ENCODE results near the gene FGFR2.
"Not testable (repeated sequence)": the region's sequence is repeated elsewhere in the genome, so short reads cannot be mapped to it uniquely, and the experiment has no call there.

The FGFR2 gene

GRCh38 chr10:121554916-121555315 is 43.3 kb downstream of the FGFR2 start:
- not testable (repeated sequence) for DNase-seq (ENCODE audit: low read depth in 2 of 2)

GRCh38 chr10:121553511-121554264 is 44.6 kb downstream of the FGFR2 start:
- no peak for DNase-seq (ENCODE audit: low read depth in 2 of 2)

- DNase-seq (ENCODE audit: low read depth in 2 of 2) = no peak
Measured at GRCh38 chr10:121552746-121553145, 45.5 kb downstream of the FGFR2 start.

- DNase-seq (ENCODE audit: low read depth in 2 of 2) = no peak
Measured at GRCh38 chr10:121551210-121551885, 46.9 kb downstream of the FGFR2 start.

GRCh38 chr10:121544301-121544869 is 53.9 kb downstream of the FGFR2 start:
- no peak for DNase-seq (ENCODE audit: low read depth in 2 of 2)

GRCh38 chr10:121543545-121543944 is 54.7 kb downstream of the FGFR2 start:
- no peak for DNase-seq (ENCODE audit: low read depth in 2 of 2)

GRCh38 chr10:121541450-121542120 is 56.7 kb downstream of the FGFR2 start:
- no peak for DNase-seq (ENCODE audit: low read depth in 2 of 2)

- no peak for DNase-seq (ENCODE audit: low read depth in 2 of 2)
Measured at GRCh38 chr10:121540732-121541395, 57.4 kb downstream of the FGFR2 start.

- no peak for DNase-seq (ENCODE audit: low read depth in 2 of 2)
Measured at GRCh38 chr10:121539786-121540185, 58.5 kb downstream of the FGFR2 start.

GRCh38 chr10:121536310-121536913 is 61.8 kb downstream of the FGFR2 start:
- DNase-seq (ENCODE audit: low read depth in 2 of 2) = peak; percentile 8 to 25

- DNase-seq (ENCODE audit: low read depth in 2 of 2) = no peak
Measured at GRCh38 chr10:121535381-121535780, 62.9 kb downstream of the FGFR2 start.

GRCh38 chr10:121532292-121532864 is 65.9 kb downstream of the FGFR2 start:
- no peak for DNase-seq (ENCODE audit: low read depth in 2 of 2)

GRCh38 chr10:121531830-121532178 is 66.4 kb downstream of the FGFR2 start:
- DNase-seq (ENCODE audit: low read depth in 2 of 2) = no peak

- no peak for DNase-seq (ENCODE audit: low read depth in 2 of 2)
Measured at GRCh38 chr10:121531076-121531829, 67.0 kb downstream of the FGFR2 start.

- DNase-seq (ENCODE audit: low read depth in 2 of 2) = no peak
Measured at GRCh38 chr10:121530481-121531075, 67.7 kb downstream of the FGFR2 start.

GRCh38 chr10:121527690-121528089 is 70.6 kb downstream of the FGFR2 start:
- peak in 1 of 2 experiments; percentile 8 for DNase-seq (ENCODE audit: low read depth in 2 of 2)

- no peak for DNase-seq (ENCODE audit: low read depth in 2 of 2)
Measured at GRCh38 chr10:121526801-121527221, 71.4 kb downstream of the FGFR2 start.

GRCh38 chr10:121526135-121526790 is 72.0 kb downstream of the FGFR2 start:
- DNase-seq (ENCODE audit: low read depth in 2 of 2) = no peak
